GM04503 (cell line): ENCODE data around the gene COL26A1.

ENCODE experiments used
- DNase-seq: peaks from one replicate; pipeline ENCODE4 v3.0.0-alpha.2; 2012; ENCODE audit warnings: low read depth

Gene COL26A1

DNA sequence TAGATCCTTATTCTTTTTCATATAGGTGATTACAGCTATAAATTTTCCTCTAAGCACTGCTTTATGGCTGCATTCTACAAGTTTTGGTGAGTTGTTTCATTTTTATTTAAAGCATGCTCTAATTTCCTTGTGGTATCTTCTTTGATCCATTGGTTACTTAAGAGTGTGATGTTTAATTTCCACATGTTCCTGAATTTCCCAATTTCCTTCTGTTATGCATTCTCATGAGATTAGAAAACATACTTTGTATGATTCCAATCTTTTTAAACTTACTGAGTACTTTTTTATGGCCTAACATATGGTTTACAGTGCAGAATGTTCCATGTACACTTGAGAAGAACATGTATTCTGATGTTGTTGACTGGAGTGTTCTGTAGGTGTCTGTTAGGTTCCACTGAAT lies 213.0 kb downstream of the COL26A1 start:
- DNase-seq = peak; percentile 31

DNA sequence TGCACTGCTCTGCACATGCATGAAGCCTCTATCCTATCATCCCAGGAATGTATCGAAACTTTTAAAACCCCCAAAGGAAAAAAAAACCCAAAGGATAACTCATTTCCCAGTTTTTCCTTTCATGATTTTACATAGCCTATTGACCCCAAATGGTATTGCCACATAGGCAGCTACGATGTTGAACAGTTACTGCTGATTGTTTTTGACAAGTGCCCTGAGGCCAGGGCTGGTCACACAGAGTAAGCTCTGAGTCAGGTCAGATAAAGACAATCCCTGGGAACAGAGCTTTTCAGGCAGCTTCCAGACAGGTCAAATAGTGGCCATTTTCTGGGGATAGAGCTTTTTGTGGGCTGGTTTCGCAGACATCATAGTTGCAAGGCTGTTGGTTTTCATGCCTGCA lies 214.3 kb downstream of the COL26A1 start:
- DNase-seq = no peak

DNA sequence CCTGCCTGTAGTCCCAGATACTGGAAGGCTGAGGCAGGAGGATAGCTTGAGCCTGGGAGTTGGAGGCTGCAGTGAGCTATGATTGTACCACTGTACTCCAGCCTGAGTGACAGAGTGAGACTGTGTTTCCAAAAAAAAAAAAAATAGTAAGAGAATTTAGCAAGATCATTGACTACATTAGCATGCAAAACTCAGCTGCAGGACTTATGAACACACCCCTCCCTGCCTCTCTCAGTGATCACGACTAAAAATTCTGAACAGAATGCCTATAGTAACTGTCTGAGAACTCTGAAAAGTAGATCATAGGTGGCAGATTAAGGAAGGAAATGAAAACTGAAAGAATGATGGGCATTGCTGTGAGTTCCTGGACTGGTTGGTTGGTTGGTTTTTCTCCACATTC lies 215.9 kb downstream of the COL26A1 start:
- no peak for DNase-seq

DNA sequence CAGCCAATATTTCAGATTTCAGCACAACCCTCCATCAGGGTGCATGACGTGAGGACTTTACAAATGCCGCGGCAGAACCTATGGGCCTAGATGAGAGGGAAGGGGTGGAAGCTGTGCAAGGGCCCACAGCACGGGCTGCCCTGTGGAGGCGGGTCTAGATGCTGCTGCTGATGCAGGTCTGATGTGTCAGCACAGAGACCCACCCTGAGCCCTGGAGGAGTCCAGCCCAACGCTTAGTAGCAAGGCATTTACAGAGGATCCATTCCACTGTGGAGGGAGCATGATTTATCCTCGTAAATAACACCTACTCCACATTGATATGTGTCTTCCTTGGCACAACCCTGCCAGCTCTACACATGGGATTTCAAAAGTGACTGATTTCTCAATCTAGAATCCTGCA lies 217.9 kb downstream of the COL26A1 start:
- no peak for DNase-seq

DNA sequence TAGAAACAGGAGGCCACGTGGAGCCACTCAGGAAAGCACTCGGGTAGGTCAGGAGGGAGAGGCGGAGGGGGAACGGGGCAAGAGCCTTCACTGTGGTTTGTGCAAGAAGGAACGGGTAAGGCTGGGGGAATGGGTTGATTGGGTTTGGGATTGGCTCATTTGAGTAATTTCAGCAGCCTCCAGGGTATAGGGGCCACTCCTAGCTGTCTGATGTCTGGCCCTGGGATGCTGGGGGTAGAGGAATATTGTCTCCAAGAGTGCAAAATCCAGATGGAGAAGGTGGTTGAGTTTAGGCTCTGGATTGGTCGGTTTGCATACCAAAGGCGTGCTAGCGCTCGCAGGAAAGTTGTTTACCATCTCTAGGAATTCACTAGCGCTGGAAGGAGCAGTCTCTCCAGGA lies 219.2 kb downstream of the COL26A1 start:
- no peak for DNase-seq

DNA sequence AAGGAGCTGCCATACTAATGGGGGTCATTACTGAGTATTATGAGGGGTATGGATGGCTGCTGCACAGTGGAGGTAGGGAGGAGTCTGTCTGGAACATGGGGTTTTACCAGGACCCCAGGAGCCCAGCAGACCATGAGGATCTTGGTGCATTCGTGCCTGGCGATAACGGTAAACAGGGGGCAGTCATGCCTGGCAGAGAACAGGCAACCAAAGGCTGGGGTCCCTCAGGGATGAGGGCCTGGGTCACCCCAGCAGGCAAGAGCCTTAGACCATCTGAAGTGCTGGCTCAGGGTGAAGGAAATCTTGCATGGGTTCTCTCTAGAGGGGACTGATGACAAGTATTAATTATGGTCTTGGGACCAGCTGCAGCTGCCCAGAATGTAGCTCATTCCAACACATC lies 220.3 kb downstream of the COL26A1 start:
- no peak for DNase-seq

DNA sequence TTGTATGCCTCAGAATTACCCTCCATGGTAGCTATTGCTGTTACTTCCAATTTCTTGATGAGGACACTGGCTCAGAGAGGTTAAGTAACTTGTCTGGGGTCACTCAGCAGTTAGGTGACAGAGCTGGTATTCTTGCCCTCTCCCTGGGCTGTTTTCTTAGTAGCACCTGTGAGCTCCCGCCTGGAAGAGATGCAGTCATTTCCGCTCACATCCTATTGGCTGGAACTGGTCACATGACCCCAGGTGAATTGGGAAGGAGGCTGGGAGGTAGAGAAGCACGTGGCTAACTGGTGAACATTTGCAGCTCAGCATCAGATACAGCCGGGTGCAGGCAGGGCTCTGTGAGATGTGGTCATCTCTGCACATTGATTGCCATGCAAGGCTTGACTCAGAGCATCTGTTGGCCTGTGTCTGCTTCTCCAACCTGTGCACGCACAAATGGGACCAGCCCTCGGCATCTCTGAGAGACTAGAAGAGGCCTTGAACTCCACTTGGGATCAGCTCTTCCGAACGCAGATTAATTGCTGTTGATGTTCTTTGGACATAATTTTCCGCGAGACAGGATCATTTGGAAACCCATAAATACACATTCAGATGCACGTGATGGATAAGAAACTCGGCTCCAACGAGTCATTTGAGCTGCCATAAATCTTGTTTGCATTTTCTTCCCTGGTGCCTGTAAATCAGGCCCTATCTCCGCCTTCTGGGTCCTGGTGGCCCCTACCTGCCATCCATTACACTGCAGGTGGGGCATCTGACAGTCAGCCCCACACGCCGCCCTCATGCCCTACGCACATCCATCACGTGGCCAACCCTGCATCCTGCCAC lies 223.6 kb downstream of the COL26A1 start:
- no peak for DNase-seq

DNA sequence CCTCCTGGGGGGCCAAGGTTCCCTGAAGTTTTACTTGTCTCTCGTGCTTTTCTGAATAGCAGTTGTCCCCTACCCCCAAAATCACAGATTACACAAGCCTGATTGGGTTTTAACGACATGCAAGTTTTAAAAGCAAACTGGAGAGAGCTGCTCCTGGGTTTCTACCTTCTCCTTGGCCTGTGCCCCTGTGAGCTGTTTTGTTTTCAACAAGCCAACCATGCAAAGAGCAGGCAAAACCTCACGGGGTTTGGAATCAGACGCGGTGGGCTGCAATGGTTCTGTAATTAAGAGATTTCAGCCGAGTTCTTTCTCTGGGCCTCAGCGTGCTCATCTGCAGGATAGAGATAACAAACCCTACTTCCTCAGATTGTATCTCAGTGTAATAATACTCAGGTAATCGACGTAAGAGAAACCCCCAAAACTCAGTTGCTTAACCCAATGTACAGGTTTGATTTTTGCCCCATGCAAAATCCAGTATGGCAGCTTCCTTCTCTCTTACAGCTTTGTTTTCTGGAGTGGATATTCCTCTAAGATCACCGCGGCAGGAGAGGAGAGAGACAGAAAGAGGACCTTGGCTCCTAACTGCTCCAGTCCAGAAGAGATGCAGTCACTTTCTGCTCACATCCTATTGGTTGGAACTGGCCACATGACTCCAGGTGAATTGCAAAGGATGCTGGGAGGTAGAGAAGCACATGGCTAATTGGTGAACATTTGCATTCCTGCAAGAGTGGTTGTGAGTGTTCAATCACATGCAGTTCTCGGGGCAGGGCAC lies 224.4 kb downstream of the COL26A1 start:
- no peak for DNase-seq

DNA sequence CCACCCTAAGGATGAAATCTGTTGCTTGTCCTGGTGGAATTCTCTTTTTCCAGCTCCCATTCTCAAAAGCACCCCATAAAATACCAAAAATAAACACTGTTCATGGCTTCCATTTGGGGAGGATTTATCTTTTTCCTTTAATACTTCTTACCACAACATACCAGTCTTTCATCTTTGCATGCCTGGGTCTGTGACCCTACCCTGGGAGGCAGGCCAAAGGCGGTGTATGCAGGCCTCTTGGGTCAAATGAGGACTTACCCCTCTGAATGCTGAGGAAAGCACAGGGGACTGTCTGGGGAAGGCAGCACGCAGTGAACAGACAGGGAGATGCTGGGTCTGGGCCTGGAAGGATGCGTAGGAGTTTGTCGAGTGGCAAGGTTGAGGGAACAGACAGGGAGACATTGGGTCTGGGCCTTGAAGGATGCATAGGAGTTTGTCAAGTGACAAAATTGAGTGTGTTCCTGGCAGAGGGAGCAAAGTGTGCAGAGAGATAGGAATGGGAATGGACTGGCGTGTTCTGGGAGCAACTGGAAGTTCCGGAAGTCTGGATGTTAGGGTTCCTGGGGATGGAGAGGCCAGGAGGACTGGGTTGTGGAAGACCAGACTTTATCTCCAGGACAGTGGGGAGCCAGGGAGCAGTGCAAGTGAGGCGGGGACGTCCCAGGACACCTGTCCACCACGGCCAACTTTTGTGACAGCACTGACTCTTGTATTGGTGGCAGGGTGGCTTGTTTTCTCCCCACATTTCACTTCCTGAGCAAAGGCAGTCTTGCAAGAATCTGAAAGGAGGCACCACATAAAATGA lies 225.7 kb downstream of the COL26A1 start:
- peak; percentile 24 for DNase-seq

DNA sequence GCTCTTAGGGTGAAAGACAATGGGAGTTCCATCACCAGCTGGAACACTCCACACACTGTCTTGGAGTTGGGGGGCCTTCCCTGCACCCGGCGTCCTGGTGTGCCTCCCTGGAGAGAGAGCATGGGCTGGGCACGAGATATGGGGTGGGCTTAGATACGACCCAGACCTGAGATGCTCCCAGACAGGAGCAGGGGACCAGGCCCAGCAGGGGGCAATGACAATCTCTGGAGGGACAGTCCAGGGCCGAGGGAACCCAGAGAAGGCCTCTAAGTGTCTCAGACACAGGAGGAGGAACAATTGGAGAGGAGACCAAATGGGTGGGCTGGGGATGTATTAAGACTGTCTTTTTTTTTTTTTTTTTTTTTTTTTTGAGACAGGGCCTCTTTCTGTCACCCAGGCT lies 226.4 kb downstream of the COL26A1 start:
- no peak for DNase-seq

DNA sequence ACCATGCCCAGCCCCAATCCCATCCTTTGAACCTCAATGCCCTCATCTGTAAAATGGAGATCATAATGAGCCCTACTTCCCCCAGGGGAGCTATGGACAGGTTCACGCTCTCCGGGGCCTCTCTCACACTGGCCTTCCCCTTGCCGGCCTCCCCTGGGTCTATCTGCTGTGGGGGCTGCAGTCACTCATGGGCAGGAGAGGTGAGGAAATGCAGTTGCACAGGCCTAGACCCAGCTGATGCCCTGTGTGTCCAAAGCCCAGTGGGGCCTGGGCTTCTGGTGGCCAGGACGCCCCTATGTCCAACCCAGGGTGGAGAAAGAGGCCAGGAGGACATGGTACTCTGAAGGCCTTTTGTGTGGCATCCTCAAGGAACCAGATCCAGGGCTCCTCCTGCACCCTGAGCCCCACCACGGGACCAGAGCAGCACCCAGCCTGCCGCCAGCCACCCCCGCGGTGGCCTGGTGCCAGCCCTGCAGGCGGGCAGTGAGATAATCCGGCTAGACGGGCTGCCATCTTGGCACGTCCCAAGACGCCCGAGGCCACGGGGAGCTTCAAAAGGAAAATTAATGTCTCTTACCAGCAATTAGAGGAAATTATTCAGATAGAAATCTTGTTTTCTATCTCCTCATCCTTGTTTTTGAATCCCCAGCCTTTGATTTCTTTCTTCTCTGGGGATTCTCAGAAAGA lies 227.4 kb downstream of the COL26A1 start:
- no peak for DNase-seq

DNA sequence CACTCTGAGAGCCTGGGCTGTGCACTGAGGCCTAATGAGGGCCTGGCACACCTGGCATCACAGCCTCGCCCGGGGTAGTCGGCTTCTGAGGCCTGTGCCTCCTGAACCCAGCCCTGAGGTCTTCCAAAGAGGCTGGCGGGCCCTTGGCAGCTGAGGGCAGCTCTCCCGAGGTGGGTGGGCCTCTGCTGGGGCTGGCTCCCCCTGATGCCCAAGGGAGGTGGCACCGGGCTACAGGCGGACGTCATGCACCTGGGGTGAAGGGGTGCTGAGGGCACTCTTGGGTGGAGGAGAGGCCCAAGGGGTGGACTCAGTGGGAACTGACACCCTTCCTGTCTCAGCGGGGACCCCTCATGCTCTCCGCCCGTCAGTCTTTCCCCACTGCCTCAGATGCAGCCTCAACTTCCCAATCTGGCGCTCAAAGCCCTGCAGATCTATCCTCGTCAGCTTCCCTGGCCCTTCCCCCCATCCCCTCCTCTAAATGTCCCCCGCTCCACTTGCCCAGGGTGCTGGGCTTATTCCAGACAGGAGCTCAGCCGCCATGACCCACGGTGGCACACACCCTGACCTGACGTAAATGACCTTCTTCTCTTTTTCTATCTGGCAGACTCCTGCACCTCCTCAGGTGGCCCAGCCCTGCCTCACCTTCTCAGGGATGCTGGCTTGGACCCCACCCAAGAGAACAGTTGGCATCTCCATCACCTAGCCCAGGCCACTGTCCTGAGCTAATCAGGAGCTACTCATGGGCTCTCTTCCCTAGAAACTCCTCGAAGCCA lies 228.2 kb downstream of the COL26A1 start:
- no peak for DNase-seq

DNA sequence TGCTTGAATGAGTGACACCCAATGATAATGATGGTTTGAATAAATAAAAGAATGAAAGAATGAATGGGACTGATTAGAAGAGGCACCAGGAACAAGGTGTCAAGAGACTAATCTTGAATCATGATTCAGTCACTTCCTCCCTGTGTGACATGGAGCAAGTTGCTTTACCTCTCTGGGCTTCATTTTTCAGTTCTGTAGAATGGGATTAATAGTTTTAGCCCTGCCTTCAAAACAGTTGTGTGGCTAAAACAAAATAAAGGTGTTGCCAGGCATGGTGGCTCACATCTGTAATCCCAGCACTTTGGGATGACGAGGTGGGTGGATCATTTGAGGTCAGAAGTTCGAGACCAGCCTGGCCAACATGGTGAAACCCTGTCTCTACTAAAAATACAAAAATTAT lies 228.8 kb downstream of the COL26A1 start:
- DNase-seq = no peak

DNA sequence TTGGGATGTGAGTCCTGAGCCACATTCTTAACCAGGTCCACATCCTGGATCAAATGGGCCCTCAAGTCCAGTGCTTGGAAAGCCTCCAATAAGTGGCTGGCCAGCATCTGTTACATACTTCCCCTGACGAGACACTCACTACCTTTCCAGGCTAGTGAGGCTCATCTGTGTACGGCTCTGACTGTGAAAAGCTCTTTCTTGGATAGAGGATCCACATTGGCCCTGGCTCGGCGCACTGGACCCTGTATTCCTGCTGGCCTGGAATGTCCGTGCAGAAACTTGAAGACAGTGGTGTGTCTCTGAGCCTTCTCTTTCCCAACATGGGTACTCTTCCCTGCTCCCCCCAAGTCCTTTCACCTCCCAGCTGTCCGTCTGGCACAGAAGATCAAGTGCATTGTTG lies 230.9 kb downstream of the COL26A1 start:
- no peak for DNase-seq

DNA sequence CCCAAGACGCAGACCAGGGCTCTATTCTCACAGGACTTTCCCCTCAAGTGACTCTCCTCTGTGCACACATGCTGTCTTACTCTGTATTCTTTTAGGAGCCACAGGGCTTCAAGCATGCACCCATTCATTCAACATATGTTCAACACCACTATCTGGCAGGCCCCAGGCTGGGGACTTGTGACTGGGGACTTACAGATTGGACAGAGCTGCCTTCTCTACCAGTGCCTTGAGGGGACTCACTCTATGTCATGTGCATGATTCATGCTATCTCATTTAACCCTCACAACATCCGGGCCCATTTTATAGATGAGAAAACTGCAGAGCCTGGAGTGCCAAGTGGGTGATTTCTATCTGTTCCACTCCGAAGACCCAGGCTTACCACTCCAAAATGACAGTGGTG lies 232.1 kb downstream of the COL26A1 start:
- no peak for DNase-seq

DNA sequence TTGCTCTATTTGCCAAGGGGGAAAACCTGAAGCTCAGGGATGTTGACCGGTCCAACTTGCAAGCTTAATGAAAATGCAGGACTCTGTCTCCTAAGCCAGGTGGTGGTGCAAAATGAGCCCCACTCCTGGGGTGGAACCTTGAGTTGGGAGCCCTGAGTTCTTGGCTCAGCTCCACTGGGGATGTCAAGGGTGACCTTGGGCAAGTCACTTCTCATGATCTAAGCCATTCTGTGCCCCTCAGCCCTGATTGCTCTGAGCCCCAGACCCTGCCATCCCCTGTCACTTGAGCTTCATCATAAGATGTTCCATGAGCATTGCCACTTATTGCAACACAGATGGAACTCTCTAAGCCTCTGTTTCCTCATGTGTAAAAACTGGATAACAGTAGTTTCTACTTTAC lies 232.6 kb downstream of the COL26A1 start:
- no peak for DNase-seq

DNA sequence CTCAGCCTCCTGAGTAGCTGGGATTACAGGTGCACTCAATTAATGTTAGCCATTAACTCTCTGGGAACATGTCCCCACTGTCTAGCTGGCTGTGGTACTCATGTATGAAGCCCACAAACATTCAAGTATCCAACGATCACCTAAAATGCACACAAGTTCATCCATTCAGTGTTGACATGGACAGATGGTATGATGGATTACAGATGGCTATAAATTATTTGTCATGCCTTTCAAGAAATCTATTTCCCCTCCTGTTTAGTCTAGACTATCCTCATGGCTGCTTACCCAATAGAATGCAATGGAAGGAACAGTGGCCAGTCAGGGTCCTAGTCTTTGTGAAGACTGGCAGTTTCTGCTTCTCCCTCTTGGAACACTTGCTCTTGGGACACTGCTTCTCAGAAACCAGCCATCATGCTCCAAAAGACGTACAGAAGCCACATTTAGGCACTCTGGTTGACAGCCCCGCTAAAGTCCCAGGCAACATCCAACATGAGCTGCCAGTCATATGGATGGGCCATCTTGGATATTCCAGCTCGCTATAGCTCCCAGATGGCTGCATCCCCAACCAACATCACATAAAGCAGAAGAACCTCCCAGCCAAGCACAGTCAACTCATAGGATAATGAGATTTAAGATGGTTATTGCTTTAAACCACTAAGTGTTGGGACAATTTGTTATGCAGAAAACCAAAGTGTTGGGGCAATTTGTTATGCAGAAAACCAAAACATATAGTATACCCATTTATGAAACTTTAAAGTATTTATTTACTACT lies 233.3 kb downstream of the COL26A1 start:
- DNase-seq = no peak

DNA sequence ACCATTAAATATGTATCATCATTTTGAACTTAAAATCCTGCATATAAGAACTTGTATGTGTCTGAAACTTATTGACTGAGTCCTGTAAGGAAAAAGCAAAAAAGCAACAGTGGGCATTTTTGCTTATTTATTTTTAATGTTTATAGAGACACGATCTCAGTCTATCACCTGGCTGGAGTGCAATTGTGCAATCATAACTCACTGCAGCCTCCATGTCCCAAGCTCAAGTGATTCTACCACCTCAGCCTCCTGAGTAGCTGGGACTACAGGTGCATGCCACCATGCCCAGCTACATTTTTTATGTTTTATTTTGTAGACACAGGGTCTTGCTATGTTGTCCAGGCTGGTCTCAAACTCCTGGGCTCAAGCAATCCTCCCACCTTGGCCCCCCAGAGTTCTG lies 234.2 kb downstream of the COL26A1 start:
- no peak for DNase-seq

DNA sequence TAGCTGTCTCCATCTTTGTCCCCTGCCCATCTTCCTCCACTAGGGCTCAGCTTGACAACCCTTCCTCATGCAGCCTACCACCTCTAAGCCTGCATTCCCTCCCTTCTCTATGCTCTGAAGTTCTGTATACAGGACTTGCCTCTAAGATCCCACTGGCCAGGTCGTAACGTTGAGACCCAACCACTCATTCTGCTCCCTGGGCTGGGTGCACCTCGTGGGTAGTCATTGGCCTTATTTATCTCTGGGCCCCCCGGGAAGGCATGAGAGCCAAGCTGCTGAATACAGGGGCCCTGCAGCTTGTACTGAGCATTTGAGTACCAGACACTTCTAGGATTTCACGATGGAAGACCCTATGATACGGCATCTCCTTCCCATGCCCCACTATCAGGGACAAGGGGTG lies 235.3 kb downstream of the COL26A1 start:
- DNase-seq = no peak

DNA sequence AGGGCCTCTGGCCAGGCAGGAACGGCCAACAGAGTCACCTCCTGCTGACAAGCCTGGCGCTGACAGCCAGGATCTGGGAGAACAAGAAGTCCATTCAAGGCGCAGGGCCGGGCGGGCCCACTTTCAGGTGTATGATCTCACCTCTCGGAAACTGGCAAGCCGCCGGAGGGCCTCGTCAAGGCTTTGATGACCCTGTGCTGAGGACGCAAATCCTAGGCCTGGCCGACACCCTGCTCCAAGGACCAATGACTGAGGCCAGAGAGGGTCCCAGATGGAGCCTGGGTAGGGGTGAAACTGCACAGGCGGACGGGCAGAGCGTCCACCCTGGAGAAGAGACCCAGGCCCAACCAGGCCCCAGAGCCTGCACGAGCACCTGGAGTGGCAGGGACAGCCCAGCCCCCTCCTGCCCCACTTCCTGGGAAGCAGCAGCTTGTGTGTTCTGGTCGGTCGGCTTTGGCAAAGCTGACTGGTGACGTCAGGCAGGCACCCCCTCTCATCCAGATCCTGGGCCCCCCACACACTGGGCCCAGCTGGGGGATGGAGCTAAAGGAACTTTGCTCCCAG lies 235.8 kb downstream of the COL26A1 start:
- DNase-seq = no peak
